ENCODE data around the gene BMPER. TPM values are rescaled to one million over a fixed set of nuclear protein-coding genes. Genes with fewer than 3 reads are reported as not detected.

The BMPER gene
- total RNA-seq, 2 experiments from 2014 or later = not detected

DNA sequence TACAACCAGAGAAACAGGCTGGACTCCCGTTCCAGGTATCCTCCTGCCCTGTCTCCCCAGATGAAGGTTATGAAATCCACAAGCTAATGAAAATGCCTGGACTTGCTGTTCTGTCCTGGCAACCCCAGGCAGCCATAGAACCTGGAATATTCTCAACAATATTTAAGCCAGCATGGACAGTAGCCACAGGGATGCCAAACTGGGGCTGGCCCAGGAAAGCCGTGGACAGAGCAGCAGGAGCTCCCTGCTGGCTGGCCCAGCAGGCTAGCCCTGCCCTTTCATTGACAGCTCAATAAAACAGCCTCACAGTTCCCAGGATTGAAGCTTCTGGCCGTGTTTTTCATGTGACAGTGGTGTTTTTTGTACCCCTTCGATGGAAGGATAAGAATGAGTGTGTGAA lies 230.6 kb downstream of the BMPER start:
- H3K9me3 Mint-ChIP-seq = peaks cover 5% of the 10 kb centered on the region
- no peaks in the 10 kb centered on the region for H3K4me1 Mint-ChIP-seq (ENCODE audit: low read depth)
- no peak for ATAC-seq (ENCODE audit: poor library complexity)
- no peak overlapping the region for H3K27ac Mint-ChIP-seq
- TF ChIP-seq CTCF (IDR thresholded peaks at IDR 0.05) = no peak
- H3K27ac ChIP-seq (ENCODE audit: low read depth in 1 of 2, low read length in 2 of 2) = no peak overlapping the region
- ChIA-PET CTCF (no interaction called here), POLR2A (no interaction called here)
- no peaks in the 10 kb centered on the region for H3K36me3 ChIP-seq (ENCODE audit: insufficient read depth, low read length)
- H3K36me3 Mint-ChIP-seq (ENCODE audit: low read depth) = no peaks in the 10 kb centered on the region
- no peaks in the 10 kb centered on the region for H3K27me3 ChIP-seq (ENCODE audit: control insufficient read depth in 1 of 2, insufficient read depth in 2 of 2, low read length in 2 of 2)
- no peak for DNase-seq
- H3K4me1 ChIP-seq (ENCODE audit: insufficient read depth, low read length) = no peaks in the 10 kb centered on the region
- no peak overlapping the region for H3K4me3 Mint-ChIP-seq
- no peaks in the 10 kb centered on the region for H3K27me3 Mint-ChIP-seq
- H3K9me3 ChIP-seq (ENCODE audit: control insufficient read depth in 1 of 2, insufficient read depth in 1 of 2, low read length in 2 of 2) = peaks cover 1 to 24% of the 10 kb centered on the region in 2 experiments
- H3K4me3 ChIP-seq (ENCODE audit: low read length) = no peak overlapping the region
- intact Hi-C loops (cut with DNase I, micrococcal nuclease) = no loop called here

DNA sequence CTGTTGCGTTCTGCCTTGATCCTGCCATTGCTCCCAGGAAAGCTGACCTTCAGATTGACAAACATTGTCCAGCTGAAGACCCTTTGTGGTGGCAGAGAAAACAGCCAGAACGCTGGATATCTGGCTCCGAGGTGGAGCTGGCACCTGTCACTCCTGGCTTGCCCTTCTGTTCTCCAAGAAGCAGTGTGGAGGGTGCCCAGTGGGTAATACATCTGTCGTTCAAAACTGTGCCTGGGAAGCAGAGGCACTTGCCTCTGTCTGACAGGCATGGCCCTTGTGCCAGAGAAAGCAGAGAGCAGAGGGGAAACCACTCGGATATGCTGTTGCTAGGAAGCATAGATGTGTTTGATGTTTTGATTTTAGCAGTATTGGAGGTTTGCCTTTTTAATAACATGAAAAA lies 231.4 kb downstream of the BMPER start:
- intact Hi-C loops (cut with DNase I, micrococcal nuclease) = no loop called here
- H3K4me3 Mint-ChIP-seq = no peak overlapping the region
- Histone ChIP-seq H3K27ac (ENCODE audit: low read depth in 1 of 2, low read length in 2 of 2) (no peak overlapping the region), H3K4me3 (ENCODE audit: low read length) (no peak overlapping the region), H3K9me3 (ENCODE audit: control insufficient read depth in 1 of 2, insufficient read depth in 1 of 2, low read length in 2 of 2) (peaks cover 0 to 16% of the 10 kb centered on the region in 2 experiments), H3K27me3 (ENCODE audit: control insufficient read depth in 1 of 2, insufficient read depth in 2 of 2, low read length in 2 of 2) (no peaks in the 10 kb centered on the region), H3K36me3 (ENCODE audit: insufficient read depth, low read length) (no peaks in the 10 kb centered on the region), H3K4me1 (ENCODE audit: insufficient read depth, low read length) (no peaks in the 10 kb centered on the region)
- no peak for ATAC-seq (ENCODE audit: poor library complexity)
- H3K4me1 Mint-ChIP-seq (ENCODE audit: low read depth) = no peaks in the 10 kb centered on the region
- no peak overlapping the region for H3K27ac Mint-ChIP-seq
- H3K36me3 Mint-ChIP-seq (ENCODE audit: low read depth) = no peaks in the 10 kb centered on the region
- H3K27me3 Mint-ChIP-seq = no peaks in the 10 kb centered on the region
- no peak for DNase-seq
- no peak for TF ChIP-seq CTCF (IDR thresholded peaks at IDR 0.05)
- ChIA-PET CTCF (no interaction called here), POLR2A (no interaction called here)
- H3K9me3 Mint-ChIP-seq = peaks cover 5% of the 10 kb centered on the region

GRCh38 chr7:34137176-34137575 lies 231.8 kb downstream of the BMPER start:
- no peak overlapping the region for H3K4me3 Mint-ChIP-seq
- intact Hi-C loops (cut with DNase I, micrococcal nuclease) = no loop called here
- POLR2A ChIA-PET = no interaction called here
- Histone ChIP-seq H3K36me3 (ENCODE audit: insufficient read depth, low read length) (no peaks in the 10 kb centered on the region), H3K9me3 (ENCODE audit: control insufficient read depth in 1 of 2, insufficient read depth in 1 of 2, low read length in 2 of 2) (peaks cover 0 to 15% of the 10 kb centered on the region in 2 experiments), H3K4me3 (ENCODE audit: low read length) (no peak overlapping the region), H3K27me3 (ENCODE audit: control insufficient read depth in 1 of 2, insufficient read depth in 2 of 2, low read length in 2 of 2) (no peaks in the 10 kb centered on the region), H3K4me1 (ENCODE audit: insufficient read depth, low read length) (no peaks in the 10 kb centered on the region), H3K27ac (ENCODE audit: low read depth in 1 of 2, low read length in 2 of 2) (no peak overlapping the region)
- CTCF ChIA-PET = no interaction called here
- ATAC-seq (ENCODE audit: poor library complexity) (no peak), DNase-seq (no peak)
- no peaks in the 10 kb centered on the region for H3K27me3 Mint-ChIP-seq
- no peaks in the 10 kb centered on the region for H3K36me3 Mint-ChIP-seq (ENCODE audit: low read depth)
- TF ChIP-seq CTCF (IDR thresholded peaks at IDR 0.05) = no peak
- H3K4me1 Mint-ChIP-seq (ENCODE audit: low read depth) = no peaks in the 10 kb centered on the region
- no peak overlapping the region for H3K27ac Mint-ChIP-seq
- H3K9me3 Mint-ChIP-seq = peaks cover 5% of the 10 kb centered on the region
